ENCODE measurements around the gene SBK1.
"Not testable (repeated sequence)": the region's sequence is repeated elsewhere in the genome, so short reads cannot be mapped to it uniquely, and the experiment has no call there.

The SBK1 gene

GRCh38 chr16:28291651-28292626 lies at the start of gene SBK1:
TSS of gene SBK1 (plus strand) at chr16:28292525. CDS start at chr16:28317392, 24,867 bp downstream.
- peak; percentile 42 to 84 (median 58) for DNase-seq

- not testable (repeated sequence) for DNase-seq
These were observed 42.8 kb upstream of the SBK1 start for GRCh38 chr16:28249483-28249882.

GRCh38 chr16:28250999-28251398 lies 41.3 kb upstream of the SBK1 start:
- no peak for DNase-seq

- no peak for DNase-seq
These were observed 38.2 kb upstream of the SBK1 start for GRCh38 chr16:28254158-28254557.

GRCh38 chr16:28255838-28256237 lies 36.5 kb upstream of the SBK1 start:
- no peak for DNase-seq

- DNase-seq = no peak
These were observed 35.1 kb upstream of the SBK1 start for GRCh38 chr16:28257256-28257655.

- DNase-seq = no peak
These were observed 33.8 kb upstream of the SBK1 start for GRCh38 chr16:28258567-28258966.

- DNase-seq = no peak
These were observed 33.1 kb upstream of the SBK1 start for GRCh38 chr16:28259091-28259780.

GRCh38 chr16:28259781-28260150 lies 32.6 kb upstream of the SBK1 start:
- DNase-seq = no peak

GRCh38 chr16:28260193-28260592 lies 32.1 kb upstream of the SBK1 start:
- no peak for DNase-seq

GRCh38 chr16:28261942-28262341 lies 30.4 kb upstream of the SBK1 start:
- DNase-seq = no peak

- no peak for DNase-seq
These were observed 29.0 kb upstream of the SBK1 start for GRCh38 chr16:28263305-28263704.

- no peak for DNase-seq
These were observed 27.7 kb upstream of the SBK1 start for GRCh38 chr16:28264656-28265055.

GRCh38 chr16:28265822-28266221 lies 26.5 kb upstream of the SBK1 start:
- DNase-seq = no peak

- DNase-seq = no peak
These were observed 25.0 kb upstream of the SBK1 start for GRCh38 chr16:28267356-28267755.

GRCh38 chr16:28273511-28273910 lies 18.8 kb upstream of the SBK1 start:
- DNase-seq = no peak

GRCh38 chr16:28274676-28275075 lies 17.6 kb upstream of the SBK1 start:
- no peak for DNase-seq

- no peak for DNase-seq
These were observed 16.0 kb upstream of the SBK1 start for GRCh38 chr16:28276301-28276700.

GRCh38 chr16:28277537-28278388 lies 14.6 kb upstream of the SBK1 start:
- DNase-seq = peak; percentile 71 to 81 (median 78)

GRCh38 chr16:28279006-28279405 lies 13.3 kb upstream of the SBK1 start:
- peak in 1 of 4 experiments; percentile 8 for DNase-seq

- no peak for DNase-seq
These were observed 11.2 kb upstream of the SBK1 start for GRCh38 chr16:28280881-28281836.

- no peak for DNase-seq
These were observed 10.3 kb upstream of the SBK1 start for GRCh38 chr16:28282045-28282444.
